GM12872 (cell line): ENCODE results near the gene ZCWPW1.

ENCODE experiments used
- CTCF ChIP-seq: IDR thresholded peaks from 3 replicates; pipeline ENCODE4 v1.5.1; 2011; ENCODE audit warnings: low read depth, mild to moderate bottlenecking, low read length, moderate library complexity; ENCODE audit not compliant: insufficient read depth

ZCWPW1 gene

GRCh38 chr7:100449190-100449795 lies 20.8 kb upstream of the ZCWPW1 start:
- TF ChIP-seq CTCF = no peak

GRCh38 chr7:100446040-100446439 lies 17.5 kb upstream of the ZCWPW1 start:
- TF ChIP-seq CTCF = no peak

- TF ChIP-seq CTCF = no peak
Measured at GRCh38 chr7:100444311-100445278, 16.1 kb upstream of the ZCWPW1 start.

DNA sequence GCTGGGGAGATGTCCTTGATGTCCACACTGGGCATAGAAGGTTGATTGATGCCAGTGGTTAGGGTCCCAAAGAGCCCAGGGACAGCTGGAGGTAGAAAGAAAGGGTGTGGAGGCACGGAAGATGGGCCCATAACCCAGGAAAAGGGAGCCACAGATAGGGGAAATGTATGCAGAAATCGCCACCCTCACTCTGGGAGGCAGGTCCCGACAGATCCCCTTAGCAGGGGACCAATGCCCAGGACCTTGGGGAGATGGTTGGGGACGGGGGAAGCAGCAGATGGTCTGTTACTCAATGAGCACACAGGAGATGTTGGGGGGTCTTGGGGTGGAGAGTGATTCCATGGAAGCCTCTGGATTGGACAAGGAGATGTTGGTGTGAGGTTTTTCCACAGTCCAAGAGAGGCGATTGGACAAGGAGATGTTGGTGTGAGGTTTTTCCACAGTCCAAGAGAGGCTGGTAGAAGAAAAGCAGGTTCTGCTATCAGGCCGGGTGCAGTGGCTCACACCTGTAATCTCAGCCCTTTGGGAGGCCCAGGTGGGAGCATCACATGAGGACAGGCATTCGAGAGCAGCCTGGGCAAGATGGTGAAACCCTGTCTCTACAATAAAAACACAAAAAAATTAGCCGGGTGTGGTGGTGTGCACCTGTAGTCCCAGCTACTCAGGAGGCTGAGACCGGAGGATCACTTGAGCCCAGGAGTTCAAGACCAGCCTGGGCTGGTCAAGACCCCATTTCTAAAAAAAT lies 14.8 kb upstream of the ZCWPW1 start:
- no peak for TF ChIP-seq CTCF

- no peak for TF ChIP-seq CTCF
Measured at GRCh38 chr7:100441641-100442535, 13.4 kb upstream of the ZCWPW1 start.

DNA sequence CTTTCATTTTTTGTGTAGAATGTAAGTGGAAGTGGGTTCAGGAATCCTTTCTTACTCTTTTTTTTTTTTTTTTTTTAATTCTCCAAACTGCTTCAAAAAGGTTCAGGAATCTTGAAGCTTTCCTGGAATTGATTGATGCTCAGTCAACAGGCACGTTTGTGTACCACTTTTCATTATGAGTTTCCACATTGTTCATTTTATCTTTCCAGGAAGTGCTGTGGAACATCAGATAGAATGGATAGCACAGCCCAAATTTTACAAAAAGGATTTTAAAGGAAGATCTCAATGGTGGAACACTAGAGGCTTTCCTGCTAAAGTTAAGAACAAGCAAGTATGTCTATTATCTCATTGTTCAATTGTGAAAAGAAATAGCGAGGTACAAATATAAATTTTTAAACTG lies 9.7 kb upstream of the ZCWPW1 start:
- no peak for TF ChIP-seq CTCF
